DMS 273 (cell line): ENCODE results near the gene DEFB113.

ENCODE experiments used
- DNase-seq: peaks from one replicate; lab custom pipeline; 2025; ENCODE audit not compliant: unreplicated experiment; lab: John Stamatoyannopoulos, UW

Gene DEFB113

GRCh38 chr6:49937017-49937416 lies 32.4 kb downstream of the DEFB113 start:
- DNase-seq = no peak

- no peak for DNase-seq
These were observed 34.0 kb downstream of the DEFB113 start for GRCh38 chr6:49935387-49935786.

- no peak for DNase-seq
These were observed 34.7 kb downstream of the DEFB113 start for GRCh38 chr6:49934770-49935169.

- DNase-seq = no peak
These were observed 35.9 kb downstream of the DEFB113 start for GRCh38 chr6:49933526-49933925.

GRCh38 chr6:49929340-49929739 lies 40.1 kb downstream of the DEFB113 start:
- no peak for DNase-seq

GRCh38 chr6:49923826-49924225 lies 45.6 kb downstream of the DEFB113 start:
- DNase-seq = peak; percentile 7

GRCh38 chr6:49919935-49920644 lies 49.3 kb downstream of the DEFB113 start:
- DNase-seq = no peak

- DNase-seq = no peak
These were observed 50.2 kb downstream of the DEFB113 start for GRCh38 chr6:49919261-49919660.

- no peak for DNase-seq
These were observed 50.6 kb downstream of the DEFB113 start for GRCh38 chr6:49918787-49919186.
